GM12874 (cell line): ENCODE measurements around the gene ALOX15.

ENCODE experiments used
- TF ChIP-seq, protein P1 (sequence below): IDR thresholded peaks from 2 replicates; pipeline ENCODE4 v1.5.1; 2011; ENCODE audit warnings: low read depth, mild to moderate bottlenecking, control low read depth, low read length, moderate library complexity; ENCODE audit not compliant: insufficient read depth

The ALOX15 gene

DNA sequence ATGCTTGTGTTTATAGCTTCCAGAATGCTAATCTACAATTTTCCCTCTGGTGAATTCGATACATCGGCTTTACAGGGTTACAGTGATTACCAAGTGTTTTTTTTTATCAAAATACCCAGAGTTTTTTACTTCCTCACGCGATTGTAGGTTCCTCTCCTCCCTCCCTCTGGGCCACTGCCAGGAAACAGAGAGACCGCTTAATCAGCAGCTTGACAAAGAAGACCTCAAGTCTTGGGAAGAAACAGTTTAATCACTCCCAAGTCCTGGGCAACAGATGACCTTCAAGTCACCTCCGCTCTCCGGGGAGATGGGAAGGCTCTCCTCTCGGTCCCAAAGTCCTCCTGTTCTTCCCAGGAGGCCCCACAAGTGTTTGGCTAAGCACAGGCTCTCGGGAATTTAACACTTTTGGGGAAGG, 33.7 kb downstream of the ALOX15 start:
- TF ChIP-seq, protein P1, sequence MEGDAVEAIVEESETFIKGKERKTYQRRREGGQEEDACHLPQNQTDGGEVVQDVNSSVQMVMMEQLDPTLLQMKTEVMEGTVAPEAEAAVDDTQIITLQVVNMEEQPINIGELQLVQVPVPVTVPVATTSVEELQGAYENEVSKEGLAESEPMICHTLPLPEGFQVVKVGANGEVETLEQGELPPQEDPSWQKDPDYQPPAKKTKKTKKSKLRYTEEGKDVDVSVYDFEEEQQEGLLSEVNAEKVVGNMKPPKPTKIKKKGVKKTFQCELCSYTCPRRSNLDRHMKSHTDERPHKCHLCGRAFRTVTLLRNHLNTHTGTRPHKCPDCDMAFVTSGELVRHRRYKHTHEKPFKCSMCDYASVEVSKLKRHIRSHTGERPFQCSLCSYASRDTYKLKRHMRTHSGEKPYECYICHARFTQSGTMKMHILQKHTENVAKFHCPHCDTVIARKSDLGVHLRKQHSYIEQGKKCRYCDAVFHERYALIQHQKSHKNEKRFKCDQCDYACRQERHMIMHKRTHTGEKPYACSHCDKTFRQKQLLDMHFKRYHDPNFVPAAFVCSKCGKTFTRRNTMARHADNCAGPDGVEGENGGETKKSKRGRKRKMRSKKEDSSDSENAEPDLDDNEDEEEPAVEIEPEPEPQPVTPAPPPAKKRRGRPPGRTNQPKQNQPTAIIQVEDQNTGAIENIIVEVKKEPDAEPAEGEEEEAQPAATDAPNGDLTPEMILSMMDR: no peak

DNA sequence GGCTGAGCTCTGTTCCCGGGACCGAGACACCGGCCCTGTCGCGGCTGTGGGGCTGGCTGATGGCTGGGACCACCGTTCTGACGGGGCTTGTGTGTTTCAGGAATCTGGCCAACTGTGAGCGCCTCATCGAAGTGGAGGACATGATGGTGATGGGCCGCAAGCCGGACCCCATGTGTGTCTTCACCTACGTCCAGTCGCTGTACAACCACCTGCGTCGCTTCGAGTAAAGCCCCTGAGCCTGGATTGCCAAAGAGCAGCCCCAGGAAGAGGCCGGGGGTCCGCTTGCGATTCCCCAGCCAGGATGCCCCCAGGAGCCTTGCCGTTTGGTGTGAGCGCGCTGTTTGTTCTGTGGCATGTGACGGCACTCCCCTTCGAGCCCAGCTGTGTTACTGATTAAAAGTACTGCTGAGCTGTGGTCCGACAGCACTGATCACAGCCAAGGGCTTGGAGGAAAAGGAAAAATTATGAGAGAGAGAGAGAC, 34.2 kb downstream of the ALOX15 start:
- TF ChIP-seq, protein P1: no peak

- TF ChIP-seq, protein P1: no peak
Measured at GRCh38 chr17:4605826-4606225, 35.7 kb downstream of the ALOX15 start.

DNA sequence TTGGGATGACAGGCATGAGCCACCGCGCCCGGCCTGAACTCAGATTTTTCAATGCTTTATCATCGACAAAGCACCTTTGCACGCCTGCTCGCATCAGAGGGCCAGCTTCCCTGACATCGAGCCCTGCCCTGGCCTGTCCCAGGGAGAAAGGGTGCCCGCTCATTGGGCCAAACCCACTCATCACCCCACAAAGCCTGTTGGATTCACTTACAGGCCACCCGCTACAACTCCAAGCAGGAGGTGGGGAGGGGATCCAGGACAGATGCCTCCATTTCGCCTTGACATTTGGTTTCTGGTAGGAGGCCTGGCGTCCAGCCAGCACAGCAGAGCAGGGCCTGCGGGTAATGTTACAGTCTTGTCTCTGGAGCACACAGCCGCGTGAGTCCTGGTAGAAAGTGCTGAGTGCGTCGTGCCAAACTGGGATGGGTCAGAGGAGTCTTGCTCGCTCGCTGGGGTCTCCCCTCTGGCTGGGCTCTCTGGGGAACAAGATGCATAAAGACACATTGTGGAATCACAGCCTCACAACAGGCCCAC, 37.3 kb downstream of the ALOX15 start:
- TF ChIP-seq, protein P1: no peak

DNA sequence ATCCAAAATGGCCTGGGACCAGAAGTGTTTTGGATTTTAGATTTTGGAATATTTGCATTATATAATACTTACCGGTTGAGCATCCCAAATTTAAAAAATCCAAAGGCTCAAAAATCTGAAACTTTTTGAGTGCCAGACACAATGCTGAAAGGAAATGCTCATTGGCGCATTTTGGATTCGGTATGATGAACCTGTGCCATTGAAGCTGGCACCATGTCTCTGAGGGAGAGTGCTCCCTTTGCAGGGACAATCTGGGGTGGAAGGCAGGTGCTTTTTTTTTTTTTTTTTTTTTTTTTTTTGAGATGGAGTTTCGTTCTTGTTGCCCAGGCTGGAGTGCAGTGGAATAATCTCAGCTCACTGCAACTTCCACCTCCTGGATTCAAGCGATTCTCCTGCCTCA, 39.4 kb downstream of the ALOX15 start:
- TF ChIP-seq, protein P1: no peak

DNA sequence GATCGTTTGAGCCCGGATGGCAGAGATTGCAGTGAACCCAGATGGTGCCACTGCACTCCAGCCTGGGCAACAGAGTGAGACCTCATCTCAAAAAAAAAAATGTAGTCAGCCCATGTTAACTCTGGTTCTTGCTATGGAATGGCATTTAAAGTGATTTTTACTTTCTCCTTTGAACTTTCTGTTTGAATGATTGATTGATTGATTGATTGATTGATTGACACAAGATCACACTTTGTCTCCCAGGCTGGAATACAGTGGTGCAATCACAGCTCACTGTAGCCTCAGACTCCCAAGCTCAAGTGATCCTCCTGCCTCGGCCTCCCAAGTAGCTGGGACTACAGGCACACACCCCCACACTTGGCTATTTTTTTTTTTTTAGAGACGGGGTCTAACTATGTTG, 40.2 kb downstream of the ALOX15 start:
- TF ChIP-seq, protein P1: no peak

DNA sequence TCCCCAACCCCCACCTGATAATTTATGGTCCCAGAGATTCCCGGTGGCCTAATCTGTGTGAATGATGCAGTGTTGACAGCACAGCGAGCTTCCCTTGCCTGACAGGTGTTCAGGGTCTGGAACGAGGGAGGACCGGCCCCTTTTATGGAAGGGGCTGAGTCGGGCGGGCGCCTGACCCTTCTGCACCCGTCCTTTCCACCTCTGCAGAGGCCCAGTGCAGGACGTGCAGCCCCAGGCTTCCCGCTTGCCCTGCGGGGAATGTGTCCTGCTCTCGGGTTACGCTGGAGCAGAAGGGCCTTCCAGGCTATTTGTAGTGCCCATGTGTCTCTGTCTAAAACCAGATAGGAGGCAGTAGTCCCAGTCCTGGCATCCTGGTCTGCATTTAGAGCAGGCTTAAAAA, 40.9 kb downstream of the ALOX15 start:
- TF ChIP-seq, protein P1: no peak
